ACHN (cell line): Measurements from ENCODE around the gene ACOT11.
"Not testable (repeated sequence)": the region's sequence is repeated elsewhere in the genome, so short reads cannot be mapped to it uniquely, and the experiment has no call there.

Experiments
- DNase-seq: peaks from one replicate; pipeline ENCODE4 v3.0.0-alpha.2; 2015
- in situ Hi-C: cut with HindIII; loops from 2 replicates; pipeline ENCODE4 v1.10.0; 2017; ENCODE audit warnings: low sequenced_read_pairs, low pct_ligation_motif_present, low pct_unique_long_range_greater_than_20kb

The ACOT11 gene

GRCh38 chr1:54547601-54548388, at the start of gene ACOT11:
Gene ACOT11, plus strand, starts transcription at chr1:54548228. Its CDS starts 82 bp downstream, at chr1:54548310.
- in situ Hi-C loops = no loop called here
- DNase-seq = peak; percentile 87

- in situ Hi-C loops = no loop called here
- DNase-seq = no peak
Observed at GRCh38 chr1:54498383-54499096, 49.5 kb upstream of the ACOT11 start.

- no peak for DNase-seq
- in situ Hi-C loops = no loop called here
Observed at GRCh38 chr1:54499097-54499359, 49.0 kb upstream of the ACOT11 start.

GRCh38 chr1:54499360-54500106, 48.5 kb upstream of the ACOT11 start:
- DNase-seq = peak; percentile 40
- in situ Hi-C loops = no loop called here

GRCh38 chr1:54500107-54500431, 48.0 kb upstream of the ACOT11 start:
- DNase-seq = no peak
- in situ Hi-C loops = no loop called here

- DNase-seq = no peak
- in situ Hi-C loops = no loop called here
Observed at GRCh38 chr1:54501849-54502248, 46.2 kb upstream of the ACOT11 start.

GRCh38 chr1:54502342-54502741, 45.7 kb upstream of the ACOT11 start:
- DNase-seq = no peak
- in situ Hi-C loops = no loop called here

- in situ Hi-C loops = no loop called here
- DNase-seq = no peak
Observed at GRCh38 chr1:54506594-54506993, 41.4 kb upstream of the ACOT11 start.

- in situ Hi-C loops = no loop called here
- DNase-seq = no peak
Observed at GRCh38 chr1:54507033-54507870, 40.8 kb upstream of the ACOT11 start.

- no peak for DNase-seq
- in situ Hi-C loops = no loop called here
Observed at GRCh38 chr1:54510715-54511270, 37.2 kb upstream of the ACOT11 start.

- in situ Hi-C loops = not testable (repeated sequence)
Observed at GRCh38 chr1:54513921-54514580, 34.0 kb upstream of the ACOT11 start.

GRCh38 chr1:54516249-54516920, 31.6 kb upstream of the ACOT11 start:
- in situ Hi-C loops = no loop called here
- DNase-seq = no peak

More at GRCh38 chr1:54513921-54514580, 34.0 kb upstream of the ACOT11 start:
- DNase-seq = not testable (repeated sequence)

- DNase-seq = no peak
- in situ Hi-C loops = no loop called here
Observed at GRCh38 chr1:54517496-54517895, 30.5 kb upstream of the ACOT11 start.

- DNase-seq = no peak
- in situ Hi-C loops = no loop called here
Observed at GRCh38 chr1:54518489-54518888, 29.5 kb upstream of the ACOT11 start.

- no peak for DNase-seq
- in situ Hi-C loops = no loop called here
Observed at GRCh38 chr1:54519709-54520108, 28.3 kb upstream of the ACOT11 start.

- in situ Hi-C loops = no loop called here
- no peak for DNase-seq
Observed at GRCh38 chr1:54520631-54521321, 27.3 kb upstream of the ACOT11 start.

- in situ Hi-C loops, DNase-seq: not testable (repeated sequence)
Observed at GRCh38 chr1:54526565-54526964, 21.5 kb upstream of the ACOT11 start.
